ENCODE results near the gene GLT8D2. TPM values are rescaled to one million over a fixed set of nuclear protein-coding genes. Genes with fewer than 3 reads are reported as not detected.
"Not testable (repeated sequence)": the region's sequence is repeated elsewhere in the genome, so short reads cannot be mapped to it uniquely, and the experiment has no call there.

Gene GLT8D2
- total RNA-seq, 4 donors from 2014 or later = 8.1 to 31.6 (median 13.8) TPM

GRCh38 chr12:104042580-104042979 is 7.4 kb downstream of the GLT8D2 start:
- DNase-seq (ENCODE audit: low spot score) = no peak
- ATAC-seq (ENCODE audit: low FRiP score) = no peak
- no peak for TF ChIP-seq CTCF (IDR thresholded peaks at IDR 0.05)

- not testable (repeated sequence) for ATAC-seq (ENCODE audit: low FRiP score); DNase-seq (ENCODE audit: low spot score)
Observed at GRCh38 chr12:104039769-104040168, 10.2 kb downstream of the GLT8D2 start.

GRCh38 chr12:104036143-104036542 is 13.8 kb downstream of the GLT8D2 start:
- not testable (repeated sequence) for ATAC-seq (ENCODE audit: low FRiP score); DNase-seq (ENCODE audit: low spot score)

GRCh38 chr12:104030596-104030995 is 19.4 kb downstream of the GLT8D2 start:
- not testable (repeated sequence) for DNase-seq (ENCODE audit: low spot score); ATAC-seq (ENCODE audit: low FRiP score)

GRCh38 chr12:104026841-104027599 is 23.0 kb downstream of the GLT8D2 start:
- DNase-seq (ENCODE audit: low spot score) (no peak), ATAC-seq (ENCODE audit: low FRiP score) (no peak)
- TF ChIP-seq CTCF (IDR thresholded peaks at IDR 0.05) = no peak

- DNase-seq (ENCODE audit: low spot score) (no peak), ATAC-seq (ENCODE audit: low FRiP score) (no peak)
Observed at GRCh38 chr12:104025771-104026170, 24.2 kb downstream of the GLT8D2 start.

GRCh38 chr12:104024348-104024747 is 25.6 kb downstream of the GLT8D2 start:
- ATAC-seq (ENCODE audit: low FRiP score) (no peak), DNase-seq (ENCODE audit: low spot score) (no peak)
- TF ChIP-seq CTCF (IDR thresholded peaks at IDR 0.05) = no peak

More at GRCh38 chr12:104025771-104026170, 24.2 kb downstream of the GLT8D2 start:
- no peak for TF ChIP-seq CTCF (IDR thresholded peaks at IDR 0.05)

- no peak for DNase-seq (ENCODE audit: low spot score)
- TF ChIP-seq CTCF (IDR thresholded peaks at IDR 0.05) = no peak
- ATAC-seq (ENCODE audit: low FRiP score) = no peak
Observed at GRCh38 chr12:104023710-104024109, 26.3 kb downstream of the GLT8D2 start.

All from omental fat pad (tissue), 4 donors.